HEK293 (cell line): ENCODE measurements around the gene ARHGAP28.

Experiments
- CTCF ChIA-PET: fragments of 350-600 bp; formaldehyde crosslinking; extraction: SDS; loops from one replicate; lab custom pipeline; 2021; ENCODE audit warnings: antibody characterized with exemption; lab: Yijun Ruan, JAX
- POLR2A ChIA-PET: fragments of 300-600 bp; formaldehyde crosslinking; extraction: SDS; loops from one replicate; lab custom pipeline; 2020; ENCODE audit warnings: antibody characterized with exemption, inconsistent platforms; lab: Yijun Ruan, JAX
- H3K27ac ChIP-seq: fragments of 200-500 bp; sonication (Bioruptor generic); 2 replicates; pipeline ENCODE4 v1.5.1; 2014; ENCODE audit warnings: low read depth, low read length, control low read depth, inconsistent platforms; ENCODE audit errors: extremely low read depth
- H3K36me3 ChIP-seq, 2 experiments: fragments of 200-500 bp in 1 of 2; sonication (Bioruptor generic) in 1 of 2; 1 replicate in 1 of 2; 2 replicates in 1 of 2; pipeline ENCODE4 v1.5.1; 2014 to 2017; ENCODE audit warnings: inconsistent platforms in 2 of 2, low read length in 2 of 2; ENCODE audit not compliant: control insufficient read depth in 2 of 2, insufficient read depth in 1 of 2
- H3K4me1 ChIP-seq: fragments of 200-500 bp; sonication (Bioruptor generic); 2 replicates; pipeline ENCODE4 v1.5.1; 2014; ENCODE audit warnings: mild to moderate bottlenecking, low read length, inconsistent platforms; ENCODE audit not compliant: control insufficient read depth, insufficient read depth
- H3K4me3 ChIP-seq: 2 replicates; pipeline ENCODE4 v1.5.1; 2011; ENCODE audit warnings: low read depth, mild to moderate bottlenecking, control low read depth, low read length, moderate library complexity
- H3K9me3 ChIP-seq: fragments of 200-500 bp; sonication (Bioruptor generic); 2 replicates; pipeline ENCODE4 v1.5.1; 2014; ENCODE audit warnings: low read depth, low read length, inconsistent platforms; ENCODE audit not compliant: control insufficient read depth, insufficient read depth
- AEBP2 ChIP-seq: fragments of 450-650 bp; formaldehyde crosslinking; IDR thresholded peaks from 2 replicates; pipeline ENCODE4 v1.5.1; 2016; ENCODE audit warnings: missing biosample characterization, missing genetic modification characterization, borderline replicate concordance
- EGR2 ChIP-seq: fragments of 450-650 bp; formaldehyde crosslinking; IDR thresholded peaks from 2 replicates; pipeline ENCODE4 v1.5.1; 2016; ENCODE audit warnings: low read depth, missing biosample characterization, missing genetic modification characterization
- GLIS1 ChIP-seq: fragments of 450-650 bp; formaldehyde crosslinking; IDR thresholded peaks from 2 replicates; pipeline ENCODE4 v1.5.1; 2016; ENCODE audit warnings: missing biosample characterization, missing genetic modification characterization
- GLIS2 ChIP-seq: fragments of 450-650 bp; formaldehyde crosslinking; IDR thresholded peaks from 2 replicates; pipeline ENCODE4 v1.5.1; 2016; ENCODE audit warnings: missing biosample characterization, missing genetic modification characterization
- INSM2 ChIP-seq: fragments of 450-650 bp; formaldehyde crosslinking; IDR thresholded peaks from 2 replicates; pipeline ENCODE4 v1.5.1; 2016; ENCODE audit warnings: missing biosample characterization, missing genetic modification characterization
- KLF7 ChIP-seq: fragments of 450-650 bp; formaldehyde crosslinking; IDR thresholded peaks from 2 replicates; pipeline ENCODE4 v1.5.1; 2016; ENCODE audit warnings: missing biosample characterization, missing genetic modification characterization, borderline replicate concordance
- PRDM1 ChIP-seq: fragments of 450-650 bp; formaldehyde crosslinking; IDR thresholded peaks from 2 replicates; pipeline ENCODE4; 2016; ENCODE audit warnings: missing biosample characterization, missing genetic modification characterization
- SCRT1 ChIP-seq: fragments of 450-650 bp; formaldehyde crosslinking; IDR thresholded peaks from 2 replicates; pipeline ENCODE4 v1.5.1; 2016; ENCODE audit warnings: missing biosample characterization, missing genetic modification characterization, borderline replicate concordance
- SCRT2 ChIP-seq: fragments of 450-650 bp; formaldehyde crosslinking; IDR thresholded peaks from 2 replicates; pipeline ENCODE4 v1.5.1; 2016; ENCODE audit warnings: missing biosample characterization, missing genetic modification characterization
- SP7 ChIP-seq: fragments of 450-650 bp; formaldehyde crosslinking; IDR thresholded peaks from 2 replicates; pipeline ENCODE4 v1.5.1; 2016; ENCODE audit warnings: missing biosample characterization, missing genetic modification characterization
- ZBTB10 ChIP-seq: fragments of 450-650 bp; formaldehyde crosslinking; IDR thresholded peaks from 2 replicates; pipeline ENCODE4 v1.5.1; 2016; ENCODE audit warnings: missing biosample characterization, missing genetic modification characterization
- ZBTB6 ChIP-seq: fragments of 450-650 bp; formaldehyde crosslinking; IDR thresholded peaks from 2 replicates; pipeline ENCODE4 v1.5.1; 2017; ENCODE audit warnings: missing biosample characterization, missing genetic modification characterization
- ZIC2 ChIP-seq: fragments of 450-650 bp; formaldehyde crosslinking; IDR thresholded peaks from 2 replicates; pipeline ENCODE4 v1.5.1; 2016; ENCODE audit warnings: missing biosample characterization, missing genetic modification characterization
- ZNF16 ChIP-seq: fragments of 450-650 bp; formaldehyde crosslinking; IDR thresholded peaks from 2 replicates; pipeline ENCODE4 v1.5.1; 2016; ENCODE audit warnings: low read depth, missing biosample characterization, missing genetic modification characterization
- ZNF274 ChIP-seq, 2 experiments: fragments of 200-500 bp in 1 of 2; fragments of 450-650 bp in 1 of 2; sonication (Bioruptor generic) in 1 of 2; formaldehyde crosslinking in 1 of 2; IDR thresholded peaks; 2 replicates each; pipeline versions ENCODE4 v1.5.1 to v1.6.1; 2014 to 2016; ENCODE audit warnings: borderline replicate concordance in 1 of 2, inconsistent platforms in 1 of 2, low read length in 1 of 2, missing biosample characterization in 1 of 2, missing genetic modification characterization in 1 of 2
- ZNF362 ChIP-seq: fragments of 450-650 bp; formaldehyde crosslinking; IDR thresholded peaks from 2 replicates; pipeline ENCODE4 v1.5.1; 2016; ENCODE audit warnings: missing biosample characterization, missing genetic modification characterization
- ZNF48 ChIP-seq: fragments of 450-650 bp; formaldehyde crosslinking; IDR thresholded peaks from 2 replicates; pipeline ENCODE4 v1.5.1; 2016; ENCODE audit warnings: missing biosample characterization, missing genetic modification characterization
- ZNF621 ChIP-seq: fragments of 450-650 bp; formaldehyde crosslinking; IDR thresholded peaks from 2 replicates; pipeline ENCODE4 v1.5.1; 2017; ENCODE audit warnings: missing biosample characterization, missing genetic modification characterization
- ZNF654 ChIP-seq: fragments of 450-650 bp; formaldehyde crosslinking; IDR thresholded peaks from 2 replicates; pipeline ENCODE4 v1.5.1; 2016; ENCODE audit warnings: low read depth, missing biosample characterization, missing genetic modification characterization
- ZNF768 ChIP-seq: fragments of 450-650 bp; formaldehyde crosslinking; IDR thresholded peaks from 2 replicates; pipeline ENCODE4 v1.5.1; 2018; ENCODE audit warnings: missing biosample characterization, mild to moderate bottlenecking, missing genetic modification characterization
- ZNF776 ChIP-seq: fragments of 450-650 bp; formaldehyde crosslinking; IDR thresholded peaks from 2 replicates; pipeline ENCODE4 v1.5.0; 2017; ENCODE audit warnings: missing biosample characterization, missing genetic modification characterization, borderline replicate concordance
- ZNF785 ChIP-seq: fragments of 450-650 bp; formaldehyde crosslinking; IDR thresholded peaks from 2 replicates; pipeline ENCODE4 v1.5.1; 2016; ENCODE audit warnings: missing biosample characterization, missing genetic modification characterization

ARHGAP28 gene

GRCh38 chr18:6778459-6779247 is 49.1 kb downstream of the ARHGAP28 start:
- POLR2A ChIA-PET: no interaction called here
- Histone ChIP-seq H3K4me3 (no peak overlapping the region), H3K9me3 (no peaks in the 10 kb centered on the region), H3K36me3 (no peaks in the 10 kb centered on the region), H3K4me1 (peaks cover 35% of the 10 kb centered on the region), H3K27ac (no peak overlapping the region)
- peak; percentile 54; the same call in 1 of the 2 replicates for TF ChIP-seq SCRT1 (tag by site-specific recombination)
- peak; percentile 61 for TF ChIP-seq SCRT2 (tag by site-specific recombination)
- TF ChIP-seq ZNF785: no peak
- TF ChIP-seq INSM2 (tag by site-specific recombination): no peak
- no peak for TF ChIP-seq PRDM1
- TF ChIP-seq ZNF16 (tag by site-specific recombination): no peak
- no peak for TF ChIP-seq ZBTB6
- TF ChIP-seq ZNF776: no peak
- CTCF ChIA-PET: interaction anchor here (1.9 kb wide), 1 partner anchor 31 kb away, joined by 7 read pairs; no protein-coding TSS in a partner anchor

- H3K4me1 ChIP-seq: peaks cover 21% of the 10 kb centered on the region
- no peaks in the 10 kb centered on the region for H3K9me3 ChIP-seq
- H3K36me3 ChIP-seq: no peaks in the 10 kb centered on the region
- no peak overlapping the region for H3K4me3 ChIP-seq
- peak overlapping the region; percentile 48; the same call in 1 of the 2 replicates for H3K27ac ChIP-seq
- POLR2A ChIA-PET: interaction anchor here (0.6 kb wide), 1 partner anchor 1089 kb away, joined by 7 read pairs; no protein-coding TSS in a partner anchor
- CTCF ChIA-PET: interaction anchor here (0.5 to 0.9 kb wide), 5 partner anchors 49 to 282 kb away, joined by 3 to 7 read pairs (median 5); no protein-coding TSS in a partner anchor
- TF ChIP-seq KLF7 (tag by site-specific recombination) (no peak), ZIC2 (tag by site-specific recombination) (peak; percentile 80), ZNF768 (tag by site-specific recombination) (no peak), ZNF274 (IDR thresholded peaks at IDR 0.05; ENCODE audit: low read length) (no peak), ZNF274 (tag by site-specific recombination; IDR thresholded peaks at IDR 0.05; ENCODE audit: borderline replicate concordance) (no peak), ZNF362 (tag by site-specific recombination) (no peak), ZBTB10 (no peak), GLIS2 (peak; percentile 54), GLIS1 (tag by site-specific recombination) (peak; percentile 56), ZNF48 (tag by site-specific recombination) (no peak), AEBP2 (tag by site-specific recombination) (no peak), ZNF621 (tag by site-specific recombination) (no peak), EGR2 (tag by site-specific recombination) (no peak), ZNF654 (tag by site-specific recombination) (no peak), SP7 (tag by site-specific recombination) (no peak)
Observed at GRCh38 chr18:6781142-6781714, 51.7 kb downstream of the ARHGAP28 start.
